Right lobe of liver (tissue), 6 donors: Measurements from ENCODE around the gene KIF5B. TPM values are rescaled to one million over a fixed set of nuclear protein-coding genes. Genes with fewer than 3 reads are reported as not detected.

Experiments used
- ATAC-seq, 4 donors: fragments of 200-7000 bp; cut with Tn5 transposase; one replicate each; pipeline ENCODE4 v1.9.1; 2020; ENCODE audit warnings: mild to moderate bottlenecking in 4 of 4, moderate library complexity in 4 of 4
- DNase-seq, 3 donors: peaks; one replicate each; pipeline ENCODE4 v3.0.0-alpha.2; 2020
- H3K27ac ChIP-seq, 3 donors: fragments of 200-600 bp; one replicate each; pipeline ENCODE4 v1.8.0; 2022
- H3K27me3 ChIP-seq, 2 donors: fragments of 200-600 bp; one replicate each; pipeline ENCODE4 v1.8.0; 2022
- H3K36me3 ChIP-seq, 4 donors: fragments of 200-600 bp; sonication (generic) in 1 of 4; one replicate each; pipeline versions ENCODE4 v1.5.1 to v1.8.0; 2017 to 2022; ENCODE audit warnings: control low read depth in 1 of 4
- H3K4me1 ChIP-seq, 4 donors: fragments of 200-600 bp; sonication (generic) in 1 of 4; one replicate each; pipeline versions ENCODE4 v1.5.1 to v1.8.0; 2017 to 2022; ENCODE audit warnings: control low read depth in 1 of 4
- H3K4me3 ChIP-seq, 3 donors: fragments of 200-600 bp; one replicate each; pipeline ENCODE4 v1.8.0; 2022
- H3K9me3 ChIP-seq, 4 donors: fragments of 200-600 bp; sonication (generic) in 1 of 4; one replicate each; pipeline versions ENCODE4 v1.5.1 to v1.8.0; 2017 to 2022; ENCODE audit warnings: control low read depth in 1 of 4
- POLR2A ChIP-seq: fragments of 450-650 bp; IDR thresholded peaks from one replicate; pipeline ENCODE4 v1.6.1; 2017; ENCODE audit warnings: antibody characterized with exemption, mild to moderate bottlenecking
- WGBS: methylation state at CpG from one replicate; pipeline ENCODE4 v1.1.6; 2018; ENCODE audit warnings: low coverage, low lambda C conversion rate; ENCODE audit not compliant: insufficient coverage; ENCODE audit errors: missing lambda C conversion rate; 5-methylcytosine and 5-hydroxymethylcytosine counted together
- intact Hi-C, 2 donors: fragments of 100-400 bp; cut with DNase I; formaldehyde crosslinking; loops; one replicate each; pipeline versions ENCODE4 v1.11.2 to v1.14.1; 2022
- total RNA-seq, 6 experiments: library from RNA; depleted of rRNA in 2 of 6; stranded (reverse); fragments of >200 nt in 2 of 6; fragmentation: NEBNext Ultra II Directional in 3 of 6; extraction: Animal tissue kit (Norgen Biotek cat#: 25700) in 3 of 6; gene quantifications; one replicate each; pipeline versions ENCODE4 v1.1.0 to v1.2.4, GENCODE V29; 2016 to 2023
- TF ChIP-seq, protein P1 (sequence below), 4 donors: fragments of 200-600 bp in 3 of 4; fragments of 450-650 bp in 1 of 4; IDR thresholded peaks; one replicate each; pipeline versions ENCODE4 v1.5.1 to v1.8.0; 2016 to 2022; ENCODE audit warnings: antibody characterized with exemption in 4 of 4, mild to moderate bottlenecking in 2 of 4
- donor health status: DM: no; HTN: yes; CAD: no.
- donor health status: DM: no; HTN: no; CAD: no.
- donor health status: DM: no; HTN: no; CAD: no.
- donor health status: DM: no; HTN: yes; CAD: no.
- donor health status: DM: no; HTN: yes; CAD: no.

The KIF5B gene
- total RNA-seq, 6 experiments from 2014 or later: 12.8 to 44.4 (median 23.3) TPM

DNA sequence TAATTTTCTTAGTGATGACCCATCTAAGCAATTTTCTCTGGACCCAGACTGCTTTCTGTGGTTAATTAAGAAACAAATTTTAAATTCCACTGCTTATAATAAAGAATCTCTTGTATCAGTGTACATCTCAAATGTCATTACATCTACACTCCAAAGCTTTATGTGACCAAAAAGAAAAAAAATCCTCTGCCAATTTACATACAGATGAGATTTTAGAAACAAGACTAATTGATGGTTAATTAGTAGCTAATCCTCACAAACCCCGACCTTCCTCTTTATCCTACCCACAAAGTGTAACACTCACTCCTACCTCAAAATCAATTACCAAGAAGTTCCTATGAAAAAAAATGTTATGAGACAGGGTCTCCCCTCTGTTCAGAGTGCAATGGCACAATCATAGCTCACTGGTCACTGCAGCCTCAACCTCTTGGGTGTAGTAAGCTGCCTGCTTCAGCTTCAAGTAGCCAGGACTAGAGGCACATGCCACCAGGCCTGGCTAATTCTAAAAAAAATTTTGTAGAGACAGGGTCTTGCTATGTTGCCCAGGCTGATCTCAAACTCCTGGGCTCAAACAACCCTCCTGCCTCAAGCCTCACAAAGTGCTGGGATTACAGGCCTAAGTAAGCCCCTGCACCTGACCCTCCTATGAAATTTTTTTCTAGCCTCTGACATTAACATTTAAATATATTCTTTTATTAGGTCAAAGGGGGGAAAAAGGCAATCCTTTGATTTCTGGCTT, 14.8 kb downstream of the KIF5B start:
- H3K4me1 ChIP-seq: no peaks in the 10 kb centered on the region
- no peak overlapping the region for H3K27ac ChIP-seq
- ATAC-seq (peak in 1 of 4 donors; percentile 45), DNase-seq (no peak)
- 9% methylated on average over 1 of the region's 1 CpG for WGBS
- H3K36me3 ChIP-seq: peaks cover 0 to 26% (median 6%) of the 10 kb centered on the region in 4 donors
- TF ChIP-seq, protein P1, sequence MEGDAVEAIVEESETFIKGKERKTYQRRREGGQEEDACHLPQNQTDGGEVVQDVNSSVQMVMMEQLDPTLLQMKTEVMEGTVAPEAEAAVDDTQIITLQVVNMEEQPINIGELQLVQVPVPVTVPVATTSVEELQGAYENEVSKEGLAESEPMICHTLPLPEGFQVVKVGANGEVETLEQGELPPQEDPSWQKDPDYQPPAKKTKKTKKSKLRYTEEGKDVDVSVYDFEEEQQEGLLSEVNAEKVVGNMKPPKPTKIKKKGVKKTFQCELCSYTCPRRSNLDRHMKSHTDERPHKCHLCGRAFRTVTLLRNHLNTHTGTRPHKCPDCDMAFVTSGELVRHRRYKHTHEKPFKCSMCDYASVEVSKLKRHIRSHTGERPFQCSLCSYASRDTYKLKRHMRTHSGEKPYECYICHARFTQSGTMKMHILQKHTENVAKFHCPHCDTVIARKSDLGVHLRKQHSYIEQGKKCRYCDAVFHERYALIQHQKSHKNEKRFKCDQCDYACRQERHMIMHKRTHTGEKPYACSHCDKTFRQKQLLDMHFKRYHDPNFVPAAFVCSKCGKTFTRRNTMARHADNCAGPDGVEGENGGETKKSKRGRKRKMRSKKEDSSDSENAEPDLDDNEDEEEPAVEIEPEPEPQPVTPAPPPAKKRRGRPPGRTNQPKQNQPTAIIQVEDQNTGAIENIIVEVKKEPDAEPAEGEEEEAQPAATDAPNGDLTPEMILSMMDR (IDR thresholded peaks at IDR 0.05): no peak
- TF ChIP-seq POLR2A: no peak
- intact Hi-C loops: no loop called here
- no peak overlapping the region for H3K4me3 ChIP-seq
- no peaks in the 10 kb centered on the region for H3K27me3 ChIP-seq
- no peaks in the 10 kb centered on the region for H3K9me3 ChIP-seq

DNA sequence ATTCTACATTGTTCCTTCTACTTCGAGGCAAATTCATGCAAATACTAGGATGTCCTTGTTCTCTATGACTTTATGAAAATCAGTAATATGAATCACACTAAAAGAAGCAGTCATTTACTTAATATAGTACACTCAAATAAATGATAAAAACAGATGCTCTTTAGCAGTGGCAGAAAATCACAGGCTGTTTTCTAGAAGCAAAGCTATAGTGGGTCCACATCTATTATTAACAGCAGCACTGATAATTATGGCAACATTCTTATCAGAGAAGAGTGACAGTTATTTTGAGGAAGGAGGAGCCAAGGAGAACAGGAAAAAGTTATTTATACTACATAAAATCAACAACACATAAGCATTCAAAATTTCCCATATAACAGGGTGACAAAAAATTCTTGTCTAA, 16.5 kb downstream of the KIF5B start:
- intact Hi-C loops: no loop called here
- Histone ChIP-seq H3K4me1 (no peaks in the 10 kb centered on the region), H3K27me3 (no peaks in the 10 kb centered on the region), H3K9me3 (no peaks in the 10 kb centered on the region), H3K36me3 (peaks cover 5 to 37% (median 17%) of the 10 kb centered on the region in 4 donors), H3K27ac (no peak overlapping the region), H3K4me3 (no peak overlapping the region)
- DNase-seq: no peak
- ATAC-seq: no peak
- WGBS: 78% methylated on average over 1 of the region's 1 CpG
- TF ChIP-seq, protein P1 (IDR thresholded peaks at IDR 0.05): no peak
- TF ChIP-seq POLR2A: no peak

DNA sequence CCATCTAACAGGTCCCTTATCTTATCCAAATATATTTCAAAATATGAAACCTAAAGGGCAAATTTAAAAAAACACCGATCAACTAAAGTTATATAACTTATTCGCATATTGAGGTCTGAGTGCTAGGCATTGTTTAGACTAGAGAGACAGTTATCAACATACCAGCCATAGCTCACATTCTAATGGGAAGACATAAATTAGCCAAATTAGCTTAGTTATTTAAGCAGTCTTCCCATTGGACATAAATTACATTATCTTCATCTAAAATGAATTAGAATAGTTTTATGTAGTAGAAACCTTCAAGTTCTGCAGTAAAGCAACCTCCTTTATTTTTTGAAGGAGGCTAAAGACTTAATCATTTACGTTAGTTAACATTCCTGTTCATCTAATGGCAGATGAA, 17.4 kb downstream of the KIF5B start:
- Histone ChIP-seq H3K9me3 (no peaks in the 10 kb centered on the region), H3K4me3 (no peak overlapping the region), H3K36me3 (peaks cover 5 to 46% (median 21%) of the 10 kb centered on the region in 4 donors), H3K27ac (no peak overlapping the region), H3K27me3 (no peaks in the 10 kb centered on the region), H3K4me1 (no peaks in the 10 kb centered on the region)
- TF ChIP-seq POLR2A: no peak
- TF ChIP-seq, protein P1 (IDR thresholded peaks at IDR 0.05): no peak
- 71% methylated on average over 3 of the region's 3 CpGs for WGBS
- intact Hi-C loops: no loop called here
- no peak for DNase-seq
- ATAC-seq: no peak

DNA sequence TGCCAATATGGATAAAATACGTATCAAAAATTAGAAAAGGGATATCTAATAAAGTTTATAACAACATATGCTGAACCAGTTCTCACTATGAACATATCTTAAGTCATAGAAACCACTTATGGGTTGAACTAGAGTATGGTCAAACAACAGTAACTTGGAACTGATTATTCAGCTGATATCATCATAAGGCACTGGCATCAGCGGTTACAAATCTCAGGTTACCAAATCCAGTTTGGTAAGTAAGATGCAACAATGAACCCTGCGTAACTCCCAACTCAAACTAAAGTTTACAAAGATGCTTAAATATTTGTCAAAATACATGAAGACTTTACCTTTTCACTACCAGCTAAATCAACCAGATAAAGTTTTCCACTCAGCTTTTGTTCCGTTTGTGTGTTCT, 19.3 kb downstream of the KIF5B start:
- no peaks in the 10 kb centered on the region for H3K4me1 ChIP-seq
- TF ChIP-seq, protein P1 (IDR thresholded peaks at IDR 0.05): no peak
- TF ChIP-seq POLR2A: no peak
- H3K27me3 ChIP-seq: no peaks in the 10 kb centered on the region
- no peak for ATAC-seq
- H3K36me3 ChIP-seq: peaks cover 5 to 63% (median 33%) of the 10 kb centered on the region in 4 donors
- no peak overlapping the region for H3K4me3 ChIP-seq
- H3K9me3 ChIP-seq: no peaks in the 10 kb centered on the region
- no peak overlapping the region for H3K27ac ChIP-seq
- WGBS: 88% methylated on average over 4 of the region's 4 CpGs
- DNase-seq: no peak
- intact Hi-C loops: no loop called here
